Stimulated activated CD8-positive, alpha-beta memory T cell treated with anti-CD3 and anti-CD28 coated beads, Interleukin-4, amount 100 ng/mL, for 1 hour (primary cell): ENCODE measurements around the gene ARHGEF7.
"Not testable (repeated sequence)": the region's sequence is repeated elsewhere in the genome, so short reads cannot be mapped to it uniquely, and the experiment has no call there.

ENCODE experiments used
- DNase-seq, 2 donors: peaks; one replicate each; pipeline ENCODE4 v3.0.0-alpha.2; 2020; ENCODE audit warnings: low read depth in 2 of 2, low spot score in 1 of 2

ARHGEF7 gene

GRCh38 chr13:111171112-111171511, 56.0 kb downstream of the ARHGEF7 start:
- no peak for DNase-seq

- DNase-seq = no peak
Observed at GRCh38 chr13:111171629-111172028, 56.5 kb downstream of the ARHGEF7 start.

- no peak for DNase-seq
Observed at GRCh38 chr13:111174377-111175114, 59.4 kb downstream of the ARHGEF7 start.

- DNase-seq = no peak
Observed at GRCh38 chr13:111175372-111175771, 60.3 kb downstream of the ARHGEF7 start.

GRCh38 chr13:111175935-111176334, 60.8 kb downstream of the ARHGEF7 start:
- no peak for DNase-seq

GRCh38 chr13:111176421-111176820, 61.3 kb downstream of the ARHGEF7 start:
- DNase-seq = no peak

GRCh38 chr13:111177081-111177711, 62.1 kb downstream of the ARHGEF7 start:
- DNase-seq = no peak

- DNase-seq = no peak
Observed at GRCh38 chr13:111177921-111178320, 62.8 kb downstream of the ARHGEF7 start.

- no peak for DNase-seq
Observed at GRCh38 chr13:111178402-111178801, 63.3 kb downstream of the ARHGEF7 start.

- DNase-seq = no peak
Observed at GRCh38 chr13:111179908-111180760, 65.0 kb downstream of the ARHGEF7 start.

- no peak for DNase-seq
Observed at GRCh38 chr13:111181977-111182376, 66.9 kb downstream of the ARHGEF7 start.

GRCh38 chr13:111183087-111183645, 68.1 kb downstream of the ARHGEF7 start:
- DNase-seq = no peak

GRCh38 chr13:111183959-111184358, 68.8 kb downstream of the ARHGEF7 start:
- no peak for DNase-seq

GRCh38 chr13:111184458-111185401, 69.6 kb downstream of the ARHGEF7 start:
- DNase-seq = no peak

- no peak for DNase-seq
Observed at GRCh38 chr13:111186305-111186935, 71.3 kb downstream of the ARHGEF7 start.

GRCh38 chr13:111187960-111188541, 72.9 kb downstream of the ARHGEF7 start:
- no peak for DNase-seq

- peak; percentile 25 to 29 for DNase-seq
Observed at GRCh38 chr13:111189064-111189505, 74.0 kb downstream of the ARHGEF7 start.

GRCh38 chr13:111189516-111189915, 74.4 kb downstream of the ARHGEF7 start:
- not testable (repeated sequence) for DNase-seq

- DNase-seq = not testable (repeated sequence)
Observed at GRCh38 chr13:111193223-111193622, 78.1 kb downstream of the ARHGEF7 start.
